GM19328 (cell line): Measurements from ENCODE around the gene FAM83E.

Experiments used
- ATAC-seq: cut with Tn5 transposase; IDR thresholded peaks from one replicate; pipeline ENCODE4 v1.9.1; 2021; ENCODE audit warnings: mild to moderate bottlenecking, moderate library complexity; ENCODE audit not compliant: unreplicated experiment

Gene FAM83E

DNA sequence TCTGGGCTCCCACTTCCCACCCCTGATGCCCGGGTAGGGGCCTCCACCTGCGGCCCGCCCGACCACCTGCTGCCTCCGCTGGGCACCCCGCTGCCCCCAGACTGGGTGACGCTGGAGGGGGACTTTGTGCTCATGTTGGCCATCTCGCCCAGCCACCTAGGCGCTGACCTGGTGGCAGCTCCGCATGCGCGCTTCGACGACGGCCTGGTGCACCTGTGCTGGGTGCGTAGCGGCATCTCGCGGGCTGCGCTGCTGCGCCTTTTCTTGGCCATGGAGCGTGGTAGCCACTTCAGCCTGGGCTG lies 14.4 kb upstream of the FAM83E start:
- ATAC-seq = no peak

DNA sequence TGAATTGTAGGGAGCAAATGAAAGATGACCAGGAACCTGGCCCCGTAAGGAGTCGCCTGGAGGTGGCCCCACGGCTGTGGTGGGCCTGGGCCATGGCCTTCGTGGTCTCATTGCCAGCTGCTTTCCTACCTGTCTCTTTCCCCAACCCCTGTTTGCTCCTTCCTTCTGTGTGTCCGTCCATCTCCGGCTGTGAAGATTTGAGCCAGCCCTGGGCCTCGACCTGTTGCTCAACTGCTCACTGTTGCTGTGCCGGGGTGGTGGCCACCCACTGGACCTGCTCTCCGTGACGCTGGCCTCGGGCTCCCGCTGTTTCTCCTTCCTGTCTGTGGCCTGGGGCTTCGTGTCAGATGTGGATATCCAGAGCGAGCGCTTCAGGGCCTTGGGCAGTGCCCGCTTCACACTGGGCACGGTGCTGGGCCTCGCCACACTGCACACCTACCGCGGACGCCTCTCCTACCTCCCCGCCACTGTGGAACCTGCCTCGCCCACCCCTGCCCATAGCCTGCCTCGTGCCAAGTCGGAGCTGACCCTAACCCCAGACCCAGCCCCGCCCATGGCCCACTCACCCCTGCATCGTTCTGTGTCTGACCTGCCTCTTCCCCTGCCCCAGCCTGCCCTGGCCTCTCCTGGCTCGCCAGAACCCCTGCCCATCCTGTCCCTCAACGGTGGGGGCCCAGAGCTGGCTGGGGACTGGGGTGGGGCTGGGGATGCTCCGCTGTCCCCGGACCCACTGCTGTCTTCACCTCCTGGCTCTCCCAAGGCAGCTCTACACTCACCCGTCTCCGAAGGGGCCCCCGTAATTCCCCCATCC lies 13.8 kb upstream of the FAM83E start:
- no peak for ATAC-seq

GRCh38 chr19:48627865-48628314 lies 13.0 kb upstream of the FAM83E start:
- no peak for ATAC-seq

GRCh38 chr19:48627201-48627864 lies 12.5 kb upstream of the FAM83E start:
- no peak for ATAC-seq

- ATAC-seq = no peak
These were observed 11.0 kb upstream of the FAM83E start for GRCh38 chr19:48625891-48626327.

GRCh38 chr19:48624791-48625723 lies 10.2 kb upstream of the FAM83E start:
- ATAC-seq = no peak

GRCh38 chr19:48624067-48624594 lies 9.3 kb upstream of the FAM83E start:
- peak; percentile 49 for ATAC-seq

DNA sequence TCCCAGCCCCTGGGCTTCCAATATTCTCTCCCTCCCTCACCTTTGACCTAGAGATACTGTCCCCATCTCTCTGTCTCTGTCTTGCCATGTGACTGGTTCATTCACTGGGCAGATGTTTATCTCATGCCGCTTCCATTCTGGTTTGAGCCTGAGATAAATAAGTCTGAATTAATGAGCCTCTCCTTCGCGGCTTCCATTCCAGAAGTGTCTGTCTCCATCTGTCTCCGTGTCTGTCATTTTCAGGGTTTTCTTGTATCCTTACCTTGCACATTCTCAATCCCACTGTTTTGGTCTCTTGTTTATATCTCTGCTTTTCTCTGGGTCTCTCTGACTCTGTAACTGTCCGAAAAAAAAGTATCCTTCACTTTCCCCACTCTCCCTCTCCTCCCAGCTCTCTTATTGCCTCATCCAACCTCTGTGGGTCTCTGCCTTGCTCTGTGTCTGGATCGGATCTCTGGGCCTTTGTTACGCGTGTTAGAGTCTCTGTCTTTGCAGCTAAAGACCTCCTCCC lies 8.7 kb upstream of the FAM83E start:
- ATAC-seq = no peak

DNA sequence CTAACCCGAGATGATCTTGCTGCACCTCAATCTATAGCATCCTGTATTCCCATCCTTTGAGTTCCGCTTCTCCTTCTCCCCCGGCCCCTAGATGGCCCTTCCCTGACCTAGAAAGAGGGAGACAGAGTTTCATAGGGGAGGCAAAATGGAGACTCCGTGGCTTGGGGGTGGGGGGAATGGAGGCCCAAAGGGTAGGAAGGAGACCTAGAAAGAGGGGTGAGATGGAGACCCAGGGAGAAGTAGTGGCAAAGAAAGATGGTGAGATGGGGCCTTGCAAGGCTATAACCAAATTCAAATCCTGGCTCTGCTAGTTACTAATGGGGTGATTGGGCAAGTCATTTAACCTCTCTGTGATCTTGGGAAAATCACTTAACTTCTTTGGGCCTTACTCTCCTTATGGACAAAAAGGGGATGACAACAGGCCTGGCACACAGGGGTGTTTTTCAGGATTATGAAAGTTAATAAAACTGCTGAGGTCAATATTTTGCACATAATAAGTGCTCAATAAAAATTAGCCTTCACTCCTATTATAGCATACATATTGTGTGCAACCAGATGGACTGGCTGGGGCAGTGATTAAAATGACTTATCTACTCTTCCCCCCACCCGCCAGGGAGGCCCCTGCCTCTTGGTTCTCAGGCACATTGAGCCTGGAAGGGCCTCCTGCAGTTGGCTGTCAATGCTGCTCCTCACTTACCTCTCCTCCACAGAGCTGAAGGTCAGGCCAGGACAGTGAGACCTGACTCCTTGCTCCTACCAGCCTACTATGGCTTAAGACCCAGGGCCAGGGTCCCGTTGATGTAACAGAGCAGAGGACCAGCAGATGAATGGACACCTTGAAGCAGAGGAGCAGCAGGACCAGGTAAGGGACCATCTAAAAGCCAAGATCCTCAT lies 5.1 kb upstream of the FAM83E start:
- no peak for ATAC-seq

GRCh38 chr19:48618916-48619691 lies 4.2 kb upstream of the FAM83E start, which contains the start of the genes RPL18 and SPHK2:
Gene RPL18, minus strand, starts transcription at chr19:48619178. Its CDS starts 35 bp downstream, at chr19:48619143.
Gene SPHK2, plus strand, starts transcription at chr19:48619506. Its CDS starts 1,009 bp downstream, at chr19:48620515.
- ATAC-seq = peak; percentile 82

DNA sequence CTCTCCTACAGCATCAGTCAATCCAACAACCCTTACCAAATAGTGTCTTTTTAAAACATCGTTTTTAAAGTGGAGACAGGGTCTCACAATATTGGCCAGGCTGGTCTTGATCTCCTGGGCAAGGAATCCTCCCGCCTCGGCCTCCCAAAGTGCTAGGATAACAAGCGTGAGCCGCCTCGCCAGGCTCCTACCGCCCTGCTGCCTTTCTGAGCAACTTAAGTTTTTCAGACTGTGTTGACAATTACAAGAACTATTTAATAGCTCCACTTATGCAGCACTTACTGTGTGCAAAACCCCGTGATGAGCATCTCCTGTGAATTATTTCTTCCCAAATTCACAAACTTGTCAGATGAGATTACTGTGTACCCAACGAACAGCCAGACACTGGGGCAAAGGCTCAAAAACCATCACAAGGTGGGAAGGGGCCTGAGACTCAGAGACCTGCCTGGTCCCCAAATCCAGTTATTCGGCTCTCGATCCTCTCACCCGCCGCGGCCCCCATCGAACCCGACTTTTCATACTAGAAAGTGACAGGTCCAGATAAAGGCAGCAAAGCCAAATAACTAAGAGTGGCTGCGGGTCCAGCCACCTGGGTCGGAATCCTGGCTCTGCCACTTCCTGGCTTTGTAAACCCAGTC lies 3.5 kb upstream of the FAM83E start:
- no peak for ATAC-seq

GRCh38 chr19:48617146-48617937 lies 2.5 kb upstream of the FAM83E start:
- ATAC-seq = no peak

GRCh38 chr19:48616491-48617056 lies 1.7 kb upstream of the FAM83E start:
- ATAC-seq = no peak

GRCh38 chr19:48616041-48616436 lies 1.2 kb upstream of the FAM83E start:
- no peak for ATAC-seq

DNA sequence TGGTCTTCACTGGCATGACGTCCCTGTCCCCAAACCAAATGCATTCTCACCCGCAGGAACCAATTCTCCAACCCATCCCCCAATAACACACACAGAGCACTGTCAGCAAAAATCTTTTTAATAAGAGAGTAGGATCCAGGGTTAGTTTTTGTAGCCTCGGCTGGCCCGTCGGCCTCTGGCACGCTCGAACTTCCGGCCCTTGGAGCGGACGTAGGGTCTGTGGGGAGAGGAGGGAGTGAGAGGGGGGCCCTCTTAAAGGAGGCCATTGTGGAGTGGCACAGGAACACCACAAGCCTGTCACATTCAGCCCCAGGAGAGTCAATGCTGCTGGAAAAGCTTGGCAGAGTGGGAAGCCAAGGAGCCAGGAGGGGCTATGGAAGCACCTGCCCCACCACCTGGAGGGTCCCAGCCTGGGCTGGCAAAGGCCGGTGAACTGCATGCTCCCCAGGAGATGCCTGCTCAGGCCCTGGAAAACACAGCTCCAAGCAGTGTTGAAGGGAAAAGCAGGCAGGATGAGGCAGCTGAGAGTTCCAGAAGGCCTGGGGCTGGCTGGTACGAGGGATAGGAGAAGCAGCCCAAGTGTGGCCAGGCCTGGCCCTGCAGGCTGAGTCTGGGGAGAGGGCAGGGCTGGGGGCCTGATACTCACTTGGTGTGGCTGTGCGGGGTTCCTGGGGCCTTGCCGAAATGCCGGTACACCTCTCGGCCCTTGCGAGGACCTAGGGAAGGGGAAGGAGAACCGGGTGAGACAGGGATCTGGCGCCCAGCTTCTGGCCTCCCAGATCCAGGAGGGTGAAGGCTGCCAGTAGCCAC lies 560 bp upstream of the FAM83E start:
- ATAC-seq = no peak

GRCh38 chr19:48613852-48614435 lies 932 bp downstream of the FAM83E start:
- no peak for ATAC-seq
